Thyroid gland (tissue), 4 donors: ENCODE results near the gene FCGBP.

Experiments
- POLR2A ChIP-seq, 2 donors: fragments of 450-650 bp; IDR thresholded peaks; one replicate each; pipeline ENCODE4 v1.6.1; 2017; ENCODE audit warnings: antibody characterized with exemption in 2 of 2, mild to moderate bottlenecking in 2 of 2, moderate library complexity in 1 of 2
- TF ChIP-seq, protein P1 (sequence below), 6 experiments: fragments of 200-600 bp in 3 of 6; fragments of 450-650 bp in 3 of 6; sonication (generic) in 3 of 6; IDR thresholded peaks; one replicate each; pipeline ENCODE4 v1.5.1; 2016 to 2019; ENCODE audit warnings: antibody characterized with exemption in 6 of 6, mild to moderate bottlenecking in 2 of 6, inconsistent platforms in 1 of 6, moderate library complexity in 1 of 6

DNA sequence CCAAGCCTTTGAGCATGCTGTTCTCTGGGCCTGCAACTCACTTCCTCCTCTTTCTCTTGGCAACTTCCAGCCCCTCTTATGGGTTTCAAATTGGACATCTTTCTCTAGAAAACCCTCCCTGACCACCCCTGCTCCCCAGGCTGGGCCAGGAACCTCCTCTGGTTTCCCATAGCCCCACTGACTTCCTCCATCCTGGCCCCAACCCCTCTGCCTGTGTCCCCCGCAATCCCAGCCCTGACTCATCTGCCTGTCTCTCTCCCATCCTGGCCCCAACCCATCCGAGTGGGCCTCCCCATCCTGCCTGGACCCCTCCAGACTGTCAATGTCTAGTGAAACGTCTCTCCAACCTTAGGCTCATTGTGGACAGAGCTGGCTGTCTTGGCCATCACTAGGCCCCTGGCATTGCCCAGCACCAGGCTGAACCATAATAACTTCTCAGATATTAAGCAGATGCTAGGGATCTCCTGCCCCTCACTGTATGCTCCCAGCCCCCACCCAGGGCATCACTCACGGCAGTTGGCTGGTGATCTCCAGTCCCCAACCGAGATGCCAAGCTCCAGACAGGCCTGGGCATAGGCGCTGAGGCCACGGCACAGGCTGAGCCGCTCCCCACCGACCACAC is 16.8 kb downstream of the FCGBP start:
- TF ChIP-seq, protein P1, sequence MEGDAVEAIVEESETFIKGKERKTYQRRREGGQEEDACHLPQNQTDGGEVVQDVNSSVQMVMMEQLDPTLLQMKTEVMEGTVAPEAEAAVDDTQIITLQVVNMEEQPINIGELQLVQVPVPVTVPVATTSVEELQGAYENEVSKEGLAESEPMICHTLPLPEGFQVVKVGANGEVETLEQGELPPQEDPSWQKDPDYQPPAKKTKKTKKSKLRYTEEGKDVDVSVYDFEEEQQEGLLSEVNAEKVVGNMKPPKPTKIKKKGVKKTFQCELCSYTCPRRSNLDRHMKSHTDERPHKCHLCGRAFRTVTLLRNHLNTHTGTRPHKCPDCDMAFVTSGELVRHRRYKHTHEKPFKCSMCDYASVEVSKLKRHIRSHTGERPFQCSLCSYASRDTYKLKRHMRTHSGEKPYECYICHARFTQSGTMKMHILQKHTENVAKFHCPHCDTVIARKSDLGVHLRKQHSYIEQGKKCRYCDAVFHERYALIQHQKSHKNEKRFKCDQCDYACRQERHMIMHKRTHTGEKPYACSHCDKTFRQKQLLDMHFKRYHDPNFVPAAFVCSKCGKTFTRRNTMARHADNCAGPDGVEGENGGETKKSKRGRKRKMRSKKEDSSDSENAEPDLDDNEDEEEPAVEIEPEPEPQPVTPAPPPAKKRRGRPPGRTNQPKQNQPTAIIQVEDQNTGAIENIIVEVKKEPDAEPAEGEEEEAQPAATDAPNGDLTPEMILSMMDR (IDR thresholded peaks at IDR 0.05): no peak
- no peak for TF ChIP-seq POLR2A (IDR thresholded peaks at IDR 0.05)
